HG03095 (cell line): ENCODE results near the gene SLU7.

ENCODE experiments used
- ATAC-seq: cut with Tn5 transposase; IDR thresholded peaks from one replicate; pipeline ENCODE4 v1.9.1; 2021; ENCODE audit warnings: moderate library complexity; ENCODE audit not compliant: unreplicated experiment

SLU7 gene

DNA sequence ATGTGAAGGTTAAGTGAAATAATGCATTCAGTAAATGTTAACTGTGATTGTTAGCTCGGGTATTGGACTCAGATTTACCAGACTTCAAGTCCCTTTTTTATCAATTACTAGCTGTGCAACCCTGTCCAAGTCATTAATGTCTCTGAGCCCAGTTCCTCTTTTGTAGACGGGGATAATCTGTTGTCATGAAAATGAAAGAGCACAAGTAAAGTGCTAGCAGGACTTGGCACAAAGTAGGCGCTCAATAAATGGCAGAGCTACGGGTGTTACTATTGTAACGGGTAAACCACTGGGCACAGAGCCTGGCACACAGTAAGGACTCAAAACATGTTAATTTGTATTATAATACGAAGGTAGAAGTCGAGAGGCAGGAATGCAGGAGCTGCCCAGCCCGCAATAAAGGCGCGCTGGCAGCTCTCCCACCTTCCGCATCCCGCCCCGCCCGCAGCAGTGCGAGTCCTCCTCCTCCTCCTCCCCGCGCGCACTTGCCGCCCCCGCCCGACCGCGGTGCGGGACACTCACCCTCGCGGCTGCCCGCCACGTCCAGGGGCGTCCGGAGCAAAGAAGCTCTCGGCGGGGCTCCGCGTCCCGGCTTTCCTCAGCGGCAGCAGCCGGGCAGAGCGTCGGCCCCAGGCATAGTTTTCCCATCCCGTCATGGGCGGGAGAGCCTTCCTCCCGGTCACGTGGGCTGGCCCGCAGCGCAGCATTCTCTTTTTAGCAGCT lies 48.7 kb downstream of the SLU7 start, which contains the start of gene C1QTNF2:
Gene C1QTNF2, minus strand, starts transcription at position 637 of the 723 bp plus-strand sequence. CDS start 15,615 bp downstream, outside the sequence.
- ATAC-seq, result no peak

- no peak for ATAC-seq
These were observed 51.0 kb downstream of the SLU7 start for GRCh38 chr5:160367885-160368284.

- no peak for ATAC-seq
These were observed 51.6 kb downstream of the SLU7 start for GRCh38 chr5:160367261-160367660.

DNA sequence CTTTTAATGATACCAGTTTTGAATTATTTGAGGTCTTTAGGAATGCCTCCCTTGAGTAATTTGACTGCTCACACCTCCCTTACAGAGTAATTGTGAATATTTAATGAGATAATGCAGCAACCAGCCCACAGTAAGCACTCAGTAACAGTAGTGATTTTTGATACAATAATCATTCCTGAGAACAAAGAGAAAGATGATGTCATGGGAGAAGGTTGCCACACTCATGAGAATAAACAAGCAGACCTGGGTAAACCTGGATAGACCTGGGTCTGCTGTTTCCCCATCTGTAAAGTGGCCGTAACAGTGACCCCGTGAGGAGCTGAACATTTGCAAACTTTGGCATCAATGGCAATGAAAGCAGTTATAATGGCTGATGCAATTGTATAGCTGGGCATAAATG lies 52.7 kb downstream of the SLU7 start:
- ATAC-seq, result no peak

- no peak for ATAC-seq
These were observed 55.1 kb downstream of the SLU7 start for GRCh38 chr5:160363660-160364395.

DNA sequence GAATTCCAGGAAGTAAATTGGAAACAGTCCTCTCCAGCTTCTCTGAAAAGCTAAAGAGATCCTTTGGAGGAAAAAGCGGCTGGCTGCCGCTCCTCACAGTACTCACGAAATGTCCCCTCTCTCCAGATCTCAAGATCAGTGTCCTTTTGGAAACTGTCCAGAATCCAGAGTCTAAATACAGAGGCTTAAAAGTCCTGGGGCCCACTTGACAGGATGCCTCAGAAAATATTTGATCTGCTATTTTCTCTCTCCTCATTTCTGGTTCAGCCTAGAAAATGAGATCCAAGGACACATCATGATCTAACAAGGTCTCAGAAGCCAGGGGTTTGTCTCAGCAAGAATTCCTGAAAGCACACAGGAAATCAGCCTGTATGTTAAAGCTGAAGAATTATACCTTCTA lies 55.7 kb downstream of the SLU7 start:
- ATAC-seq, result no peak

- no peak for ATAC-seq
These were observed 57.2 kb downstream of the SLU7 start for GRCh38 chr5:160361624-160362228.

- ATAC-seq, result no peak
These were observed 58.6 kb downstream of the SLU7 start for GRCh38 chr5:160360310-160360709.

GRCh38 chr5:160359816-160360215 lies 59.1 kb downstream of the SLU7 start:
- no peak for ATAC-seq

DNA sequence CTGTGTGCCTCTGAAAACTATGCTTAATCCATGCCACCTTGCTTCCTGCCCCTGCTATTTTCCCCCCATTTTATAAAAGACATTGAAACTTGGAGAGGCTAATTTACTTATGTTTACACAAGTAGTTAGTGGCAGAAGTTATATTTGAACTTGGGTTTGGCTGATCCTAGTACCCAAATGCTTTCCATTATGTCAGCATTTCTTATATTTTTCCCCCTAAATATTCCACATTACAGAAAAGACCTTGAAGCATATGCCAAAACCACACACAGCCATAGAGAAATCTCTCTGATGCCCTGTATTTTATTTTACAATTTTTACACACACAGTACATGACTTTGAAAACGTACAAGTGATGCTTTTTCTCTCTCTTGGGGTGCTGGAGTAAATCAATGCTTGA lies 59.6 kb downstream of the SLU7 start:
- no peak for ATAC-seq

DNA sequence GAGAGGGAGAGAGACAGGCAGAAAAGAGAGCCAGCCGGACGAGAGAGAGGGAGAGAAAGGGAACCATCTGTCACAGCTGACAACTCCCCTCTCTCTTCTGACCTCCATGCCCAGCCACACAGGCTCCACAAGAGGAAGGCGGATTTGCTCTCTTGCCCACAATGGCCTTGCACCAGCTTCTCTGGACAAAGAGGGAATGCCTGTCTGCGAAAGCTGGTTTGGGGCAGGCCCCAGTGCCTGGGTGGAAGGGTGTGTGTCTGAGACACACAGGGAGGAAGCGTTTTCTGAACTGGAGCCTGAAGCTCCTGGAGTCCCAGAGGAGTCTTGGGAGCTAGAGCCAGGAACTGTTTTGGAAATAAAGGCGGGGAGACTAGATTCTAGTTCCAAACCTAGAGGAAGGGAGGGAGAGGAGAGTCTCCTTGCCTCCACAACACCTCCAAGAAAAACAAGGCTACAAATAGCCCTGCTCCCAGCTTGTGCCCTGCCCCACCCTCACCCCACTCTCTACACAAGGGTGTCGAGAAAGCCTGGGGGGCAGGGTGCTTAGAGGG lies 60.9 kb downstream of the SLU7 start:
- no peak for ATAC-seq

- ATAC-seq, result no peak
These were observed 61.5 kb downstream of the SLU7 start for GRCh38 chr5:160357394-160357793.

- no peak for ATAC-seq
These were observed 62.1 kb downstream of the SLU7 start for GRCh38 chr5:160356550-160357347.

DNA sequence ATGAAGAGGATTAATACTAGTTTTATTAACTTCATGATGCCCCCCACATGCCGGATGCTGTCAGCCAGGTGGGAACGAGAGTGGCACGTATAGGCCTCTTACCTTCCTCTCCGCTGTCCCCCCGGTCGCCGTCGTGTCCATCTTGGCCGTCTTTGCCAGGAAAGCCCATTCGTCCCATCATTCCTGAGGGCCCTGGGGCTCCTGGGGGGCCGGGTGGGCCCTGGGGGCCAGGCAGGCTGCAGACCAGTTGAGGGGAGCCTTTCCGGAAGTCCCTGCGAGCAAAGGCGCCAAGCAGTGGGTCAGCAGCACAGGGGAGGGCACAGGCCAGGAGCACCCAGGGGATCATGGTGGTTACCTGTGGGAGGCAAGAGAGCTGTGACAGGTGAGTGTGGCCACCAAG lies 64.2 kb downstream of the SLU7 start:
- ATAC-seq, result no peak

- no peak for ATAC-seq
These were observed 65.5 kb downstream of the SLU7 start for GRCh38 chr5:160353379-160353778.

DNA sequence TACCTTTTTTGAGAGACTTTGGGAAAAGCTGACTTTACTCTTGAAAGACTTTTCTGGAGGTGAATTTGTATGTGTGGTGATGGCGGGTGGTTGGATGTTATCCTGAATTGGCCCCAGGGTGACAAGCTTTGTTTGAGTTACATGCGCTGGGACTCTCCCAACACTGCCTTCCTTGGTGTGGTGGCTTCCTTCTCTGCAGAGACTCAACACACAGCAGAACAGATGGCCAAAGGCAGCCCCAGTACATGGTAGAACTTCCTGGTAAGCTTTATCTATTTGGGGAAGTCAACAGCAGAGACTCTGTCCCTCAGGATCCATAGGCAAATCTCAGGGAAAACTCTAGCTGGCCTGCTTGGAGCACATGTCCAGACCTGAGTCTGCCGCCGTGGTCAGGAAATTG lies 66.6 kb downstream of the SLU7 start:
- no peak for ATAC-seq
